AG08396 (cell line): ENCODE results near the gene AGPAT3.
A peak's percentile ranks its signal among the peaks of the same experiment; 100 is the strongest.

Experiments used
- DNase-seq: peaks from one replicate; pipeline ENCODE4 v3.0.0; 2012; ENCODE audit warnings: low spot score, mixed read lengths

Gene AGPAT3

DNA sequence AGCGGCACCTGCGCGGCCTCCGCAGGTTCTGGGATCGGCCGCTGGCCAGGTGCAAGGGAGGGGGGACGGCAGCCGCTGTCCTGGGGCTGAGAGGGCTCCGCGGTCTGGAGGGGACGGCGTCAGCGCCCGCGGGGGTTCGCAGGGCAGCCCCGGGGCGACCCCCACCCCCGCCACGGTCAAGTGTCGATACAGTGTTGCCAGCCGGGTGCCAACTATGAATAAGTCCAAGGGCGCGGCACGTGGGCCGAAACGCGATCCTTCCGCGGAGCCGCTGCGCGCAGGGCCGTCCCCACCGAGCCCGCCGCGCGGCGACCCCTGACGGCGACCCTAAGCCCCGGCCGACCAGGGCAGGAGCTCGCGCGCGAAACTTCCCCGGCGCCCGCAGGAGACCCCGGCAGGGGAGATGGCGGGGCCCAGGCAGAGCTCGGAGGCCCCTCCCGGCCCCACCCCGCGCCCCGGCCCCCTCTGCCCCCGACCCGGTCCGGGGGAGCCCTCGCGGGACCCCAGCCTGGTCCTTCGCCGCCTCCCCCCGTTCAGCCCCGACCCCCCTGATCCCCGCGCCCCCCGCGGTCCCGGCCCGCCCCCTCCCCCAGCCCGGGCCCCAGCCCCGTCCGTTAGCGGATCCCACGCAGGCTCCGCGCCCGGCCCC, 586 bp upstream of the AGPAT3 start:
- DNase-seq = peak; percentile 65

GRCh38 chr21:43865540-43866259, 677 bp downstream of the AGPAT3 start:
- DNase-seq = peak; percentile 83

DNA sequence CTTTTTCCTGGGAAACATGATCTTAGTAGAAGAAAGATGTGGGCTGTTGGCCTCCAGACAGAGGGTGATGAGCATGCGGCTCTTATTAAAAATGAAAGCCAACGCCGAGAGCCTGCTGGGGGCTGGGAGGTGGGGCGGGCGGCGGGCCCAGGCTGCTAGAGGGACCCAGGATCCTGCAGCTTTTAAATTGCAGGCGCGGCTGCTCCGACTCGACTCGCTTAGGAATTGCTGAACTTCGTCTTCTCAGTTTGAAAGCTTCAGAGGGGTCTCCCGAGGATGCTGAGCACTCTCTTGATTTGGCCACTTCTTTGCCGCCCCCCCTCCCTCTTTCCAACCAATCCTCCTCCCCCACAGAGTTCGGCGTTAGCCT, 1.2 kb downstream of the AGPAT3 start:
- DNase-seq = peak; percentile 79

DNA sequence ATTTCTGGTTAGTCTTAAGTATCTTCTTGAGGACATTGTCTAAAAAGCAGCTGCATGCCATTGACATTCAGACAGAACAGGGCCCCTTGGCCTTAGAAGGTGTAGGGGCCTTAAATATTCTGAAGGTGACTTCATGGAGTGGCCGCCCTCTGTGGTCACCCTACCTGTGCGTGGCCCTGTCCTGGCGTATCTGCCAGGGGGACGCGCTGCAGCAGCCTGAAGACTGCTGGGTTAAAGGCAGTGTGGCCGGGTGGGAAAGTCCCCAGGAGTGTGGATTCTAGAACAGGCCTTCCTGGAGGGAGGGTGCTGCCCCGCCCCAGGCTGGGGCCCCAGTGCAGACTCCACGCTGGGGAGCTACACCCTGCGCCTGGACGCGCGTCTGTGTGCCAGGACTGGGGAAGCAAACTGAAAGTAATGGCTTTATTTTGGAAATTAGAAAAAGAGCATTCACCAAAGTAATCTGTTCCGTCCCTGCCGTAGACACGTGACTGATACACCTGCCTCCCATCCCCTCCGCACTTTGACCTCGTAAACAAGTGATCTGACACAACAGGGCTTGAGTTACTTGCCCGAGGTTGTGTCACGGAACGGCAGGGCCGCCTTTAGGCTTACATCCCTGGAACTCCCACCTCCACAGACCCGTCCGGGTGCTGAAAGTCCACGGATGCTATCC, 1.8 kb downstream of the AGPAT3 start:
- DNase-seq = no peak

GRCh38 chr21:43867332-43867703, 2.3 kb downstream of the AGPAT3 start:
- no peak for DNase-seq

GRCh38 chr21:43867948-43868347, 2.9 kb downstream of the AGPAT3 start:
- DNase-seq = no peak

DNA sequence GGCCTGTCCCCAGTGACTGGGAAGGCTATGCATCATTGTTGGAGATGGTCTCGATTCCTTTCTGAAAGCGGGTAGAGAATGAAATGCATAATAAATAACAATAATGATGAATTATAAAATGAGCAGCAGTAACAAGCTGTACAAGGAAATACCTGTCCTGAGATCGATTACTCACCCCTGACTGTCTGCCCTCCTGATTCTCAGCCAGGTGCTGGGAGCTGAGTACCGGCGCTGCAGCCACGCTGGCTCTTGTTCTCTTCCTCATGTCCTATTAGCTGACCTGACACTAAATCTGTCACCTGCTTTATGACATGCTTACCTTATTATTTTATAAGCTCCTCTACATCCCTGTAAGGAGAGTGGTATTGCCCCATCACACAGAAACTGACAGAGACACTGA, 3.4 kb downstream of the AGPAT3 start:
- DNase-seq = no peak

GRCh38 chr21:43869486-43870325, 4.7 kb downstream of the AGPAT3 start:
- DNase-seq = no peak

DNA sequence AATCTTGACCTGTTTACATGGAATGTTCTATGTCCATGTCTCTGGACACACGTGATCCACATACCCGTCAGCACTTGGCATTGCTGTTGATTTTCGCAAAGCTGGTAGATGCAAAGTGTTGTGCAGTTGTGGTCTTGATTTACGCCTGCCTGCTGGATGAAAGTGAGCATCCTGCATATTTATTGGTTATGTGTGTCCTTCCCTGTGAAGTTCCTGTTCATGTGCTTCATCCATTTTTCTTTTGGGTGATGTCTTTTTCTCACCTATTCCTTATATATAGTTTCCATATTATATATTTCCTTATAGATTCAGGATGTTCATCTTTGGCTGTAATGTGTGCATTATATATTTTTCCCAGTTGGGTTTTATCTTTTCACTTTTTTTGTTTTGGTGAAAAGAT, 6.5 kb downstream of the AGPAT3 start:
- DNase-seq = no peak

- DNase-seq = no peak
Observed at GRCh38 chr21:43872531-43873197, 7.6 kb downstream of the AGPAT3 start.

DNA sequence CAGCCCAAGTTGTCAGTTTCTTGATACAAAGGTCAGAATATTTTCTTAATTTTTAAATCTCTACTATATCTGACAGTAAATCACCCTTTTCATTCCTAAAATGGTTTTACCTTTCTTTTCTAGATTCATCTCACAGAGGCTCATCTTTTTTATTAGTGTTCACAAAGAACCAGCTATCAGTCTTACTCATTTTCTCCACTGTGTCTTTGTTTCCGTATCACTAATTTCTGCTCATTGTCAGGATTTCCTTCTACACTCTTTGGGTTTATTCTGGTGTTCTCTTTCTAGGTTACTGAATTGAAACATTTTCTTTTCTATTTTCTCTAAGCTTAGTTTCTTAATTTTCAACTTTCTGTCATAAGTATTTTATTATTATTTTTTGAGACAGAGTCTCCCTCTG, 8.7 kb downstream of the AGPAT3 start:
- no peak for DNase-seq

GRCh38 chr21:43874085-43874805, 9.2 kb downstream of the AGPAT3 start:
- no peak for DNase-seq

- DNase-seq = no peak
Observed at GRCh38 chr21:43876605-43877004, 11.6 kb downstream of the AGPAT3 start.

- DNase-seq = no peak
Observed at GRCh38 chr21:43877936-43878575, 13.0 kb downstream of the AGPAT3 start.

DNA sequence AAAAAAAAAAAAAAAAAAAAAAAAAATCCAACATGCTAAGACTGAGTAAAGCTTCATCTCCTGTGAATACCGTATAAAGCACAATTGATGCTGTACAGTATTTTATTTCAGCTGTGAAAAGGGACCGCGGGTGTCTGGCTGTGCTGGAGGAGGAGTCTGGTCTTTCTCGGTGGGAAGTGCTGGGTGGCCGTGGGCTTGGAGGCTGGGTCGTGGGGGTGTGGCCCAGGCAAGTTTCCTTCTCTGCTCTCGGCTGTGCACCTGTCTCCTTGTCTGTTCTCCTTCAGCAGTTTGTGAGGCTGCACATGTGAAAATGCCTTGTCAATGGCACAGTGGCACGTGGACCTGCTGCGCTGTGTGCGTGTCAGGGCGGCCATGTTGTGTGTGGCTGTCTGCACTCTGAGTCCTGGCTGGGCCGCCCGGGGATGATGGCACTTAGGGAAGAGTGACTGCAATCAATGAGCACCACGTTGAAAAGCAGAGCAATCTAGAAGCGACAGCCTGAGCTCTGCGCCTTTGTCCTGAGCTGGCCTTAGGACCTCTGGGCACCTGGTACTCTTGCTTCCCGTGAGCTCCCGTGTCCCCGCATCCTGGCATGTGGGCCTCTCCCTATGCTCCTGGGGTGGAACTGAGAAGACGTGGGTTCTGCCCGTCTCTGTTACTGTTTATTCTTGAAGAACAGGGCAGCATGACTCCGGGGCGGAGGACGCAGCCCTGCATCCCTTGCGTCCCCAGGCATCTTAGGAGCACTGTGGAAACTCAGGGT, 14.5 kb downstream of the AGPAT3 start:
- no peak for DNase-seq

DNA sequence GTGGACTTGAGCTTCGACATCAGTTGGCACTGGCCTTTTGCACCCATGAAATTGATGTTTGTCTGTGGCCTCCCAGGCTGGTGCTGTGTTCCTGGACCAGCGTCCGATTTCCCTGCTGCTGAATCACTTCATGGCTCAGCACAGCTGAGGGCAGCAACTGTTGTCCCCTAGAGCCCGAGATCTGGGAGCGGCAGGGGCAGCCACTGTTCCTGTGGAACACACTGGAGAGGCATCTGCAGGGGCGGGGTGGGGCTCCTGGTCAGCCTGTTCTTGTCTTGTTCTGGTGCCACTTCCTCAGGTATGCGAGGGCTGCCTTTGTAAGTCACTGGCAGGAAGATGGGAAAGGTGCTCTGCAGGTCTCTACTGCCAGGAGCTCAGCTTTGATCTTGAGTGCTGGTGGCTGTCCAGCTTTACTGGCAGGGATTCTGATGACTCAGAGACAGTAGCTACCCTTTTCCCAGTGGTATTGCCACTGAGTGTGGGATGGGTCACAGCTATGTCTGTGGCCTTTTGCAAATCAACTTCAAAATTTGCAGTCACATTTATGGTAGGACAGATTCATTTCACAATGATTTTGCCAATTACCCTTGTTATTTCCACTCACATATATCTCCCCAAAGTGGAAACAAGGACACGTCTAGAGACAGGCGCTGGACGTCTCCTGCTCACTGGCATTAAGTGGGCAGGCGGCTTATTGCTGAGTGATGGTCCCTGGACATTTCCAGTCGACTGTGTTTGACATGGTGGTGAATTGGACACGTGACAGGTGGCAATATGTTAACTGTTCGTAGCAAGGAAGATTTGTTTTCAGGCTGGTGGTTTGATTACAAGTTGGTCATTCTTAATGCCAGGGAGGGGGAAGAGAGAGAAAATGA, 15.3 kb downstream of the AGPAT3 start:
- DNase-seq = peak; percentile 53

DNA sequence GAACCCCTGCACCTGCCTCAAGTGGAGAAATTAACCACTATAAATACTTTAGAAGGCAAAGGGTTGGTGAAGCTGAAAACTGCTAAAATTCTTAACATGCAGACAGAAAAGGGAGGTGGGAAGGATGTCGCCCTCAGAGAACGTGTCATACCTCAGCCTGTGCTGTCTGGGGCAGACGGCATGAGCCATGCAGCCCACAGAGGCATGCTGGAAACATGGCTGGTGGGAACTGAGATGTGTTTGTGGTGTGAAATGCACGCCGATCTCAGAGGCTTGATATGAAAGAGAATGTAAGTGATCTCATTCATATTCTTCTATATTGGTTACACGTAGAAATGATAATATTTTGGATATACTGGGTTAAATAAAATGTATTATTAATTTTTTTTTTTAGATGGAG, 16.3 kb downstream of the AGPAT3 start:
- no peak for DNase-seq

GRCh38 chr21:43881935-43882334, 16.9 kb downstream of the AGPAT3 start:
- no peak for DNase-seq

GRCh38 chr21:43882952-43883545, 18.0 kb downstream of the AGPAT3 start:
- no peak for DNase-seq
